Cardiac muscle cell (in vitro differentiated cells and primary cell): ENCODE measurements around the gene EYA2. TPM values are rescaled to one million over a fixed set of nuclear protein-coding genes. Genes with fewer than 3 reads are reported as not detected.
A peak's percentile ranks its signal among the peaks of the same experiment; 100 is the strongest.

Experiments used
- DNase-seq, 2 donors: peaks; one replicate each; pipeline versions ENCODE4 v3.0.0 to v3.0.0-alpha.2; 2010 to 2017; ENCODE audit warnings: low read depth in 1 of 2, low spot score in 1 of 2
- H3K27ac ChIP-seq: fragments of 200-600 bp; sonication (generic); 2 replicates; pipeline ENCODE4 v1.5.1; 2016
- H3K27me3 ChIP-seq: fragments of 200-600 bp; sonication (generic); 2 replicates; pipeline ENCODE4 v1.6.0; 2016; ENCODE audit warnings: control low read depth
- H3K36me3 ChIP-seq: fragments of 200-600 bp; sonication (generic); 2 replicates; pipeline ENCODE4 v1.5.1; 2016; ENCODE audit warnings: control low read depth
- H3K4me1 ChIP-seq: fragments of 200-600 bp; sonication (generic); 2 replicates; pipeline ENCODE4 v1.8.1; 2017; ENCODE audit warnings: low read depth, mild to moderate bottlenecking, mixed run types
- H3K4me3 ChIP-seq: fragments of 200-600 bp; sonication (generic); 2 replicates; pipeline ENCODE4 v1.5.1; 2016; ENCODE audit warnings: mild to moderate bottlenecking
- H3K9me3 ChIP-seq: fragments of 200-600 bp; sonication (generic); 2 replicates; pipeline ENCODE4 v1.5.1; 2017; ENCODE audit warnings: low read depth, mild to moderate bottlenecking, control low read depth
- CTCF ChIP-seq: IDR thresholded peaks from 2 replicates; pipeline ENCODE4 v1.5.1; 2012; ENCODE audit warnings: low read depth, mild to moderate bottlenecking, low read length
- polyA plus RNA-seq: library from polyadenylated mRNA; unstranded; fragments of >200 nt; fragmentation: Nextera tagmentation; extraction: Ambion mirVana; gene quantifications from 2 replicates; pipeline ENCODE4 v1.2.1, GENCODE V29; 2016
- total RNA-seq: library from RNA; depleted of rRNA; stranded (reverse); fragments of >200 nt; gene quantifications from 2 replicates; pipeline ENCODE4 v1.2.3, GENCODE V29; 2016

EYA2 gene
- total and polyA plus RNA-seq, 2 experiments from 2014 or later, result 0.30 TPM; not detected in 1

- H3K27me3 ChIP-seq, result no peaks in the 10 kb centered on the region
- H3K36me3 ChIP-seq, result no peaks in the 10 kb centered on the region
- no peaks in the 10 kb centered on the region for H3K9me3 ChIP-seq
- H3K4me3 ChIP-seq, result no peak overlapping the region
- TF ChIP-seq CTCF, result no peak
- no peak for DNase-seq
- H3K4me1 ChIP-seq, result no peaks in the 10 kb centered on the region
- no peak overlapping the region for H3K27ac ChIP-seq
These were observed 56.8 kb downstream of the EYA2 start for GRCh38 chr20:46951405-46951804.

GRCh38 chr20:46951840-46952497 lies 57.3 kb downstream of the EYA2 start:
- no peak for TF ChIP-seq CTCF
- DNase-seq, result no peak

GRCh38 chr20:46953596-46953995 lies 59.0 kb downstream of the EYA2 start:
- Histone ChIP-seq H3K27ac (no peak overlapping the region), H3K36me3 (no peaks in the 10 kb centered on the region), H3K4me3 (no peak overlapping the region), H3K27me3 (no peaks in the 10 kb centered on the region), H3K9me3 (no peaks in the 10 kb centered on the region), H3K4me1 (no peaks in the 10 kb centered on the region)
- DNase-seq, result no peak
- no peak for TF ChIP-seq CTCF

More at GRCh38 chr20:46951840-46952497, 57.3 kb downstream of the EYA2 start:
- Histone ChIP-seq H3K4me1 (no peaks in the 10 kb centered on the region), H3K27me3 (no peaks in the 10 kb centered on the region), H3K27ac (no peak overlapping the region), H3K4me3 (no peak overlapping the region), H3K36me3 (no peaks in the 10 kb centered on the region), H3K9me3 (no peaks in the 10 kb centered on the region)

GRCh38 chr20:46954490-46955038 lies 59.9 kb downstream of the EYA2 start:
- Histone ChIP-seq H3K4me1 (no peaks in the 10 kb centered on the region), H3K9me3 (no peaks in the 10 kb centered on the region), H3K36me3 (no peaks in the 10 kb centered on the region), H3K27ac (no peak overlapping the region), H3K4me3 (no peak overlapping the region), H3K27me3 (no peaks in the 10 kb centered on the region)
- TF ChIP-seq CTCF, result no peak
- peak in 1 of 2 donors; percentile 85 for DNase-seq

- DNase-seq, result no peak
- Histone ChIP-seq H3K36me3 (no peaks in the 10 kb centered on the region), H3K27me3 (no peaks in the 10 kb centered on the region), H3K9me3 (no peaks in the 10 kb centered on the region), H3K27ac (no peak overlapping the region), H3K4me1 (no peaks in the 10 kb centered on the region), H3K4me3 (no peak overlapping the region)
- no peak for TF ChIP-seq CTCF
These were observed 61.2 kb downstream of the EYA2 start for GRCh38 chr20:46955601-46956556.
